Dendritic cell treated with granulocyte-macrophage colony-stimulating factor and Interleukin-4, amounts not matched to agents 40 ng/mL and 50 ng/mL, for 4 days (primary cell): Measurements from ENCODE around the gene VAPA.

ENCODE experiments used
- H3K27ac Mint-ChIP-seq: one replicate; pipeline ENCODE4 v1.8.0; 2022; ENCODE audit warnings: mild to moderate bottlenecking, mixed read lengths
- H3K27me3 Mint-ChIP-seq: one replicate; pipeline ENCODE4 v1.8.0; 2022; ENCODE audit warnings: mild to moderate bottlenecking, mixed read lengths
- H3K36me3 Mint-ChIP-seq: one replicate; pipeline ENCODE4 v1.8.0; 2022; ENCODE audit warnings: low read depth, mixed read lengths
- H3K4me1 Mint-ChIP-seq: one replicate; pipeline ENCODE4 v1.8.0; 2022; ENCODE audit warnings: low read depth, mixed read lengths
- H3K4me3 Mint-ChIP-seq: one replicate; pipeline ENCODE4 v1.8.0; 2022; ENCODE audit warnings: mild to moderate bottlenecking, moderate library complexity, mixed read lengths
- H3K9me3 Mint-ChIP-seq: one replicate; pipeline ENCODE4 v1.8.0; 2022; ENCODE audit warnings: mixed read lengths
- intact Hi-C: fragments of 100-400 bp; cut with micrococcal nuclease; formaldehyde crosslinking; loops from one replicate; pipeline ENCODE4 v1.15.0; 2022

Gene VAPA

GRCh38 chr18:9991011-9992000, 77.5 kb downstream of the VAPA start:
- peaks cover 49% of the 10 kb centered on the region for H3K4me1 Mint-ChIP-seq
- H3K27ac Mint-ChIP-seq: peak overlapping the region; percentile 12
- peaks cover 13% of the 10 kb centered on the region for H3K9me3 Mint-ChIP-seq
- intact Hi-C loops: no loop called here
- H3K36me3 Mint-ChIP-seq: no peaks in the 10 kb centered on the region
- H3K4me3 Mint-ChIP-seq: no peak overlapping the region
- peaks cover 13% of the 10 kb centered on the region for H3K27me3 Mint-ChIP-seq

- no peak overlapping the region for H3K4me3 Mint-ChIP-seq
- peaks cover 47% of the 10 kb centered on the region for H3K4me1 Mint-ChIP-seq
These were observed 78.6 kb downstream of the VAPA start for GRCh38 chr18:9992300-9992972.

GRCh38 chr18:9992973-9993520, 79.2 kb downstream of the VAPA start:
- H3K27ac Mint-ChIP-seq: no peak overlapping the region
- H3K36me3 Mint-ChIP-seq: peaks cover 2% of the 10 kb centered on the region
- H3K4me3 Mint-ChIP-seq: no peak overlapping the region
- intact Hi-C loops: no loop called here
- peaks cover 12% of the 10 kb centered on the region for H3K27me3 Mint-ChIP-seq
- H3K4me1 Mint-ChIP-seq: peaks cover 45% of the 10 kb centered on the region
- H3K9me3 Mint-ChIP-seq: peaks cover 20% of the 10 kb centered on the region

More at GRCh38 chr18:9992300-9992972, 78.6 kb downstream of the VAPA start:
- peaks cover 13% of the 10 kb centered on the region for H3K27me3 Mint-ChIP-seq
- peak overlapping the region; percentile 12 for H3K27ac Mint-ChIP-seq
- peaks cover 13% of the 10 kb centered on the region for H3K9me3 Mint-ChIP-seq
- intact Hi-C loops: no loop called here
- no peaks in the 10 kb centered on the region for H3K36me3 Mint-ChIP-seq

- intact Hi-C loops: no loop called here
- H3K36me3 Mint-ChIP-seq: peaks cover 6% of the 10 kb centered on the region
- peaks cover 25% of the 10 kb centered on the region for H3K9me3 Mint-ChIP-seq
- peaks cover 40% of the 10 kb centered on the region for H3K4me1 Mint-ChIP-seq
- peaks cover 10% of the 10 kb centered on the region for H3K27me3 Mint-ChIP-seq
- H3K27ac Mint-ChIP-seq: no peak overlapping the region
- H3K4me3 Mint-ChIP-seq: no peak overlapping the region
These were observed 79.8 kb downstream of the VAPA start for GRCh38 chr18:9993521-9994025.

- Mint-ChIP-seq H3K4me1 (peaks cover 39% of the 10 kb centered on the region), H3K27ac (no peak overlapping the region), H3K27me3 (peaks cover 9% of the 10 kb centered on the region), H3K9me3 (peaks cover 29% of the 10 kb centered on the region), H3K4me3 (no peak overlapping the region), H3K36me3 (peaks cover 7% of the 10 kb centered on the region)
- intact Hi-C loops: no loop called here
These were observed 80.3 kb downstream of the VAPA start for GRCh38 chr18:9994026-9994570.

GRCh38 chr18:9994701-9995235, 81.0 kb downstream of the VAPA start:
- H3K4me1 Mint-ChIP-seq: peaks cover 33% of the 10 kb centered on the region
- peaks cover 14% of the 10 kb centered on the region for H3K36me3 Mint-ChIP-seq
- peaks cover 9% of the 10 kb centered on the region for H3K27me3 Mint-ChIP-seq
- intact Hi-C loops: no loop called here
- H3K27ac Mint-ChIP-seq: no peak overlapping the region
- peaks cover 36% of the 10 kb centered on the region for H3K9me3 Mint-ChIP-seq
- no peak overlapping the region for H3K4me3 Mint-ChIP-seq

- intact Hi-C loops: no loop called here
These were observed 81.8 kb downstream of the VAPA start for GRCh38 chr18:9995631-9996030.

GRCh38 chr18:9996094-9996493, 82.3 kb downstream of the VAPA start:
- peaks cover 14% of the 10 kb centered on the region for H3K36me3 Mint-ChIP-seq
- peaks cover 24% of the 10 kb centered on the region for H3K4me1 Mint-ChIP-seq
- H3K27ac Mint-ChIP-seq: no peak overlapping the region
- peaks cover 9% of the 10 kb centered on the region for H3K27me3 Mint-ChIP-seq
- H3K4me3 Mint-ChIP-seq: no peak overlapping the region
- intact Hi-C loops: no loop called here
- peaks cover 42% of the 10 kb centered on the region for H3K9me3 Mint-ChIP-seq

More at GRCh38 chr18:9995631-9996030, 81.8 kb downstream of the VAPA start:
- peaks cover 14% of the 10 kb centered on the region for H3K36me3 Mint-ChIP-seq
- peaks cover 28% of the 10 kb centered on the region for H3K4me1 Mint-ChIP-seq
- peaks cover 9% of the 10 kb centered on the region for H3K27me3 Mint-ChIP-seq
- H3K27ac Mint-ChIP-seq: no peak overlapping the region
- H3K9me3 Mint-ChIP-seq: peaks cover 45% of the 10 kb centered on the region
- H3K4me3 Mint-ChIP-seq: no peak overlapping the region

GRCh38 chr18:9997711-9998110, 83.9 kb downstream of the VAPA start:
- Mint-ChIP-seq H3K9me3 (peaks cover 33% of the 10 kb centered on the region), H3K4me1 (peaks cover 23% of the 10 kb centered on the region), H3K27ac (no peak overlapping the region), H3K36me3 (peaks cover 14% of the 10 kb centered on the region), H3K27me3 (peaks cover 1% of the 10 kb centered on the region), H3K4me3 (no peak overlapping the region)
- intact Hi-C loops: no loop called here

GRCh38 chr18:9998330-9998729, 84.5 kb downstream of the VAPA start:
- Mint-ChIP-seq H3K4me3 (no peak overlapping the region), H3K4me1 (peaks cover 23% of the 10 kb centered on the region), H3K27ac (no peak overlapping the region), H3K36me3 (peaks cover 14% of the 10 kb centered on the region), H3K9me3 (peaks cover 33% of the 10 kb centered on the region), H3K27me3 (no peaks in the 10 kb centered on the region)
- intact Hi-C loops: no loop called here

GRCh38 chr18:10002280-10002679, 88.5 kb downstream of the VAPA start:
- no peaks in the 10 kb centered on the region for H3K27me3 Mint-ChIP-seq
- H3K9me3 Mint-ChIP-seq: peaks cover 33% of the 10 kb centered on the region
- peaks cover 14% of the 10 kb centered on the region for H3K36me3 Mint-ChIP-seq
- H3K4me1 Mint-ChIP-seq: peaks cover 54% of the 10 kb centered on the region
- H3K4me3 Mint-ChIP-seq: no peak overlapping the region
- H3K27ac Mint-ChIP-seq: no peak overlapping the region
- intact Hi-C loops: no loop called here

- intact Hi-C loops: no loop called here
- H3K27me3 Mint-ChIP-seq: no peaks in the 10 kb centered on the region
- no peak overlapping the region for H3K27ac Mint-ChIP-seq
- peaks cover 10% of the 10 kb centered on the region for H3K36me3 Mint-ChIP-seq
- H3K9me3 Mint-ChIP-seq: peaks cover 24% of the 10 kb centered on the region
- peaks cover 54% of the 10 kb centered on the region for H3K4me1 Mint-ChIP-seq
- H3K4me3 Mint-ChIP-seq: no peak overlapping the region
These were observed 89.5 kb downstream of the VAPA start for GRCh38 chr18:10003281-10003680.

- H3K36me3 Mint-ChIP-seq: peaks cover 8% of the 10 kb centered on the region
- no peak overlapping the region for H3K27ac Mint-ChIP-seq
- intact Hi-C loops: no loop called here
- H3K9me3 Mint-ChIP-seq: peaks cover 19% of the 10 kb centered on the region
- H3K4me3 Mint-ChIP-seq: no peak overlapping the region
- peaks cover 54% of the 10 kb centered on the region for H3K4me1 Mint-ChIP-seq
- no peaks in the 10 kb centered on the region for H3K27me3 Mint-ChIP-seq
These were observed 90.0 kb downstream of the VAPA start for GRCh38 chr18:10003866-10004265.
